Measurements from ENCODE around the gene MOB1A.

DNA sequence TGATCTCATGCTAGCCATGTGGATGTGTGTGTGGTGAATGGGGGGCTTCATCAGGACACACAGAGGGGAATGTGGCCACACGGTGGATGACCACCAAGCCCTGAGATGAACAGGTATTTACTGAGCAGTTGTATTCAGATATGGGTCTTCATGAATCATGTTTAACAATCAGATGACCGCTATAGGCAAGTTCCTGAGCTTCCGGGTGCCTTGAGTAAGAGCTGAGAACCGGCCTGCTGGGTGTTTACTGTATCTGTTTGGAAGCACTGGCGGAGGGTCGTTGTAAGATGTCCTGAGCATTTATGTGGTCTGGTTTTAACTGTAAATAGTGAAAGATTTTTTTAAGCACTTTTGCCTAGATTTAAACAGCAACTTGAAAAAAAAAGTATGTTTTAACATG is 74.9 kb downstream of the MOB1A start:
- TF ChIP-seq, protein P1, sequence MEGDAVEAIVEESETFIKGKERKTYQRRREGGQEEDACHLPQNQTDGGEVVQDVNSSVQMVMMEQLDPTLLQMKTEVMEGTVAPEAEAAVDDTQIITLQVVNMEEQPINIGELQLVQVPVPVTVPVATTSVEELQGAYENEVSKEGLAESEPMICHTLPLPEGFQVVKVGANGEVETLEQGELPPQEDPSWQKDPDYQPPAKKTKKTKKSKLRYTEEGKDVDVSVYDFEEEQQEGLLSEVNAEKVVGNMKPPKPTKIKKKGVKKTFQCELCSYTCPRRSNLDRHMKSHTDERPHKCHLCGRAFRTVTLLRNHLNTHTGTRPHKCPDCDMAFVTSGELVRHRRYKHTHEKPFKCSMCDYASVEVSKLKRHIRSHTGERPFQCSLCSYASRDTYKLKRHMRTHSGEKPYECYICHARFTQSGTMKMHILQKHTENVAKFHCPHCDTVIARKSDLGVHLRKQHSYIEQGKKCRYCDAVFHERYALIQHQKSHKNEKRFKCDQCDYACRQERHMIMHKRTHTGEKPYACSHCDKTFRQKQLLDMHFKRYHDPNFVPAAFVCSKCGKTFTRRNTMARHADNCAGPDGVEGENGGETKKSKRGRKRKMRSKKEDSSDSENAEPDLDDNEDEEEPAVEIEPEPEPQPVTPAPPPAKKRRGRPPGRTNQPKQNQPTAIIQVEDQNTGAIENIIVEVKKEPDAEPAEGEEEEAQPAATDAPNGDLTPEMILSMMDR (IDR thresholded peaks at IDR 0.05), result no peak
- TF ChIP-seq JUN (CRISPR knock-in tag; IDR thresholded peaks at IDR 0.05), result no peak
- TF ChIP-seq, protein P2, sequence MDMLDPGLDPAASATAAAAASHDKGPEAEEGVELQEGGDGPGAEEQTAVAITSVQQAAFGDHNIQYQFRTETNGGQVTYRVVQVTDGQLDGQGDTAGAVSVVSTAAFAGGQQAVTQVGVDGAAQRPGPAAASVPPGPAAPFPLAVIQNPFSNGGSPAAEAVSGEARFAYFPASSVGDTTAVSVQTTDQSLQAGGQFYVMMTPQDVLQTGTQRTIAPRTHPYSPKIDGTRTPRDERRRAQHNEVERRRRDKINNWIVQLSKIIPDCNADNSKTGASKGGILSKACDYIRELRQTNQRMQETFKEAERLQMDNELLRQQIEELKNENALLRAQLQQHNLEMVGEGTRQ (CRISPR knock-in tag; IDR thresholded peaks at IDR 0.05), result no peak
- no peak for TF ChIP-seq FOXK1 (CRISPR knock-in tag; IDR thresholded peaks at IDR 0.05)
- TF ChIP-seq, protein P3, sequence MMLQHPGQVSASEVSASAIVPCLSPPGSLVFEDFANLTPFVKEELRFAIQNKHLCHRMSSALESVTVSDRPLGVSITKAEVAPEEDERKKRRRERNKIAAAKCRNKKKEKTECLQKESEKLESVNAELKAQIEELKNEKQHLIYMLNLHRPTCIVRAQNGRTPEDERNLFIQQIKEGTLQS (CRISPR knock-in tag; conservative IDR thresholded peaks at IDR 0.05), result no peak
- TF ChIP-seq, protein P4, sequence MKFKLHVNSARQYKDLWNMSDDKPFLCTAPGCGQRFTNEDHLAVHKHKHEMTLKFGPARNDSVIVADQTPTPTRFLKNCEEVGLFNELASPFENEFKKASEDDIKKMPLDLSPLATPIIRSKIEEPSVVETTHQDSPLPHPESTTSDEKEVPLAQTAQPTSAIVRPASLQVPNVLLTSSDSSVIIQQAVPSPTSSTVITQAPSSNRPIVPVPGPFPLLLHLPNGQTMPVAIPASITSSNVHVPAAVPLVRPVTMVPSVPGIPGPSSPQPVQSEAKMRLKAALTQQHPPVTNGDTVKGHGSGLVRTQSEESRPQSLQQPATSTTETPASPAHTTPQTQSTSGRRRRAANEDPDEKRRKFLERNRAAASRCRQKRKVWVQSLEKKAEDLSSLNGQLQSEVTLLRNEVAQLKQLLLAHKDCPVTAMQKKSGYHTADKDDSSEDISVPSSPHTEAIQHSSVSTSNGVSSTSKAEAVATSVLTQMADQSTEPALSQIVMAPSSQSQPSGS (CRISPR knock-in tag; IDR thresholded peaks at IDR 0.05; ENCODE audit: borderline replicate concordance, low read depth), result no peak
